ENCODE data around the gene FBXO3.

GRCh38 chr11:33741806-33742205 is 32.5 kb downstream of the FBXO3 start:
- TF ChIP-seq CTCF (IDR thresholded peaks at IDR 0.05; ENCODE audit: low read depth, low read length, poor library complexity, severe bottlenecking) (no peak), EZH2phosphoT487 (IDR thresholded peaks at IDR 0.05; ENCODE audit: borderline replicate concordance, low read length) (no peak)
